ENCODE measurements around the gene FRMD4A. TPM values are rescaled to one million over a fixed set of nuclear protein-coding genes. Genes with fewer than 3 reads are reported as not detected.

Gene FRMD4A
- total and polyA plus RNA-seq, 12 donors = 17.4 to 43.4 (median 30.3) TPM

GRCh38 chr10:13775786-13776775, 554.6 kb downstream of the FRMD4A start:
- ATAC-seq (no peak), DNase-seq (no peak)
- intact Hi-C loops (cut with DNase I) = loop anchor here in 8 of 10 donors (2.0 to 10.0 kb wide), 9 partner anchors 51 to 164 kb away; no protein-coding TSS in a partner anchor
- H3K27ac ChIP-seq = peak overlapping the region in 1 of 10 donors; percentile 70
- TF ChIP-seq, protein P1, sequence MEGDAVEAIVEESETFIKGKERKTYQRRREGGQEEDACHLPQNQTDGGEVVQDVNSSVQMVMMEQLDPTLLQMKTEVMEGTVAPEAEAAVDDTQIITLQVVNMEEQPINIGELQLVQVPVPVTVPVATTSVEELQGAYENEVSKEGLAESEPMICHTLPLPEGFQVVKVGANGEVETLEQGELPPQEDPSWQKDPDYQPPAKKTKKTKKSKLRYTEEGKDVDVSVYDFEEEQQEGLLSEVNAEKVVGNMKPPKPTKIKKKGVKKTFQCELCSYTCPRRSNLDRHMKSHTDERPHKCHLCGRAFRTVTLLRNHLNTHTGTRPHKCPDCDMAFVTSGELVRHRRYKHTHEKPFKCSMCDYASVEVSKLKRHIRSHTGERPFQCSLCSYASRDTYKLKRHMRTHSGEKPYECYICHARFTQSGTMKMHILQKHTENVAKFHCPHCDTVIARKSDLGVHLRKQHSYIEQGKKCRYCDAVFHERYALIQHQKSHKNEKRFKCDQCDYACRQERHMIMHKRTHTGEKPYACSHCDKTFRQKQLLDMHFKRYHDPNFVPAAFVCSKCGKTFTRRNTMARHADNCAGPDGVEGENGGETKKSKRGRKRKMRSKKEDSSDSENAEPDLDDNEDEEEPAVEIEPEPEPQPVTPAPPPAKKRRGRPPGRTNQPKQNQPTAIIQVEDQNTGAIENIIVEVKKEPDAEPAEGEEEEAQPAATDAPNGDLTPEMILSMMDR (IDR thresholded peaks at IDR 0.05) = no peak
- WGBS, 2 donors = 87 to 89% methylated on average over 14 of the region's 14 CpGs
- H3K36me3 ChIP-seq = peaks cover 0 to 18% (median 0%) of the 10 kb centered on the region in 9 donors
- peaks cover 3 to 32% (median 12%) of the 10 kb centered on the region in 9 donors for H3K4me1 ChIP-seq
- no peak overlapping the region for H3K4me3 ChIP-seq
- no peaks in the 10 kb centered on the region for H3K27me3 ChIP-seq
- peaks cover 0 to 8% (median 0%) of the 10 kb centered on the region in 11 donors for H3K9me3 ChIP-seq

- ATAC-seq (peak in 3 of 8 donors; percentile 12 to 41 (median 37)), DNase-seq (peak in 1 of 2 donors; percentile 13)
- Histone ChIP-seq H3K4me3 (peak overlapping the region in 3 of 10 donors; percentile 7 to 20 (median 11)), H3K27ac (peak overlapping the region in 8 of 10 donors; percentile 25 to 70 (median 50)), H3K4me1 (peaks cover 3 to 32% (median 12%) of the 10 kb centered on the region in 9 donors), H3K27me3 (no peaks in the 10 kb centered on the region), H3K36me3 (peaks cover 0 to 5% (median 0%) of the 10 kb centered on the region in 9 donors), H3K9me3 (peaks cover 0 to 8% (median 0%) of the 10 kb centered on the region in 11 donors)
- intact Hi-C loops (cut with DNase I) = loop anchor here in 5 of 10 donors (2.0 to 10.0 kb wide), 5 partner anchors 50 to 160 kb away; no protein-coding TSS in a partner anchor
- 42 to 56% methylated on average over 9 of the region's 9 CpGs for WGBS, 2 donors
- TF ChIP-seq, protein P1 (IDR thresholded peaks at IDR 0.05) = no peak
Measured at GRCh38 chr10:13774303-13774893, 556.3 kb downstream of the FRMD4A start.

DNA sequence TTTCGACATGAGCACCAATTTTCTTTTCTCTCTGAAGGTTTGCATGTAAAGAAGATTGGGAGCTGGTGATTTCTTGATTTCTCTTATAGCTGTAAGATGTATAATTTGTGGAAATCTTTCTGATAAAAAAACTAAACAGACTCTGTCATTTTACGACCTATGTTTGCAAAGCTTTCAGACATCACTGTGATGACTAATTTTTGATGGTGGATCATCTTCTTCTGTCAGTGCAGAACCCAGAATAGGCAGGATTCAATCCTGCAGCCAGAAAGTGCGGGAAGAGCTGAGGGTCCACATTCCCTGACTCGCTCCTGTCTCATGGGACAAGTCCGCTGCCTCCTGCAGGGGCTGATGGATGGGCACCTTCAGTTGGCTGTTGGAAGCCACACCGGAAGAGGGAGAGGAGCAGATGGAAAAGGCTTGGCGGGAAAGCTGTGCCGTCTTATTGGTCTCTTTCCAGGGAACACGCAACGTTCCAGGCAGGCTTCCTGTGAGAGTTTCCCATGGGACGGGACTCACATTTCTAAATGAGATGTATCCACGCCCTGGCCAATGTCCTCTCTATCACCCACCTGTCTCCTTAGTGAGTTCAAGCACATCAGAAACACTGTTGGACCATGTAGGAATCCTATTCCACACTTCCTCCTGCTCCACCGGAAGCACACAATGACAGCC, 557.1 kb downstream of the FRMD4A start:
- no peaks in the 10 kb centered on the region for H3K27me3 ChIP-seq
- peak in 6 of 8 donors; percentile 24 to 57 (median 38) for ATAC-seq
- intact Hi-C loops (cut with DNase I) = loop anchor here in 5 of 10 donors (2.0 to 10.0 kb wide), 5 partner anchors 49 to 159 kb away; no protein-coding TSS in a partner anchor
- WGBS, 2 donors = 55 to 66% methylated on average over 13 of the region's 13 CpGs
- peaks cover 0 to 8% (median 0%) of the 10 kb centered on the region in 11 donors for H3K9me3 ChIP-seq
- H3K4me3 ChIP-seq = peak overlapping the region in 2 of 10 donors; percentile 11 to 20
- peaks cover 3 to 32% (median 12%) of the 10 kb centered on the region in 9 donors for H3K4me1 ChIP-seq
- peak in 1 of 2 donors; percentile 24 for DNase-seq
- TF ChIP-seq, protein P1 (IDR thresholded peaks at IDR 0.05) = no peak
- peaks cover 0 to 3% (median 0%) of the 10 kb centered on the region in 9 donors for H3K36me3 ChIP-seq
- H3K27ac ChIP-seq = peak overlapping the region in 7 of 10 donors; percentile 25 to 70 (median 56)

Data from heart right ventricle (tissue), 16 donors.